SKM-1 treated with dmso at 0.1 percent for 144 hours (cell line): ENCODE data around the gene CABCOCO1.

ENCODE experiments used
- DNase-seq: peaks from one replicate; lab custom pipeline; 2025; ENCODE audit not compliant: unreplicated experiment; lab: John Stamatoyannopoulos, UW

CABCOCO1 gene

GRCh38 chr10:61812052-61812721, 149.5 kb downstream of the CABCOCO1 start:
- no peak for DNase-seq

- DNase-seq = no peak
Measured at GRCh38 chr10:61812920-61813319, 150.2 kb downstream of the CABCOCO1 start.

- DNase-seq = no peak
Measured at GRCh38 chr10:61814160-61814559, 151.4 kb downstream of the CABCOCO1 start.

DNA sequence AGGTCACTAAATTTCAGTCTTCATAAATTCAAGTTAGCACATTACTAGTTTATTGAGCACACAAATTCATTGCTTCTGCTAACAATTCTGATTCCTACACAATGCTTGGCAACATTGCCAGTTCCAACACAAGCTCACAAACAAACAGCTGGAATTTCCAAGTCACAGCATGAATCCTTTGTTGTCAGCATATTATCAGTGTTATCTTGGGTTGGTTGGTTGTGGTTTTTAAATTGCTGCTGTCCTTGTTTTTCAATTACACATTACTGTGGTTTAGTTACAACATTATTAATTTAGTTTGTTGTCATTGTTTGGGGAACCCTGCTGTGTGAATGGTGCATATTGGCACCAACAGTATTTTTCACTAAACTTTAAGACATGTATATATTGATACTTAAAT, 152.8 kb downstream of the CABCOCO1 start:
- DNase-seq = no peak
